DMS79 (cell line): ENCODE results near the gene EGLN1.
"Not testable (repeated sequence)": the region's sequence is repeated elsewhere in the genome, so short reads cannot be mapped to it uniquely, and the experiment has no call there.

ENCODE experiments used
- DNase-seq: peaks from one replicate; lab custom pipeline; 2025; lab: John Stamatoyannopoulos, UW

EGLN1 gene

DNA sequence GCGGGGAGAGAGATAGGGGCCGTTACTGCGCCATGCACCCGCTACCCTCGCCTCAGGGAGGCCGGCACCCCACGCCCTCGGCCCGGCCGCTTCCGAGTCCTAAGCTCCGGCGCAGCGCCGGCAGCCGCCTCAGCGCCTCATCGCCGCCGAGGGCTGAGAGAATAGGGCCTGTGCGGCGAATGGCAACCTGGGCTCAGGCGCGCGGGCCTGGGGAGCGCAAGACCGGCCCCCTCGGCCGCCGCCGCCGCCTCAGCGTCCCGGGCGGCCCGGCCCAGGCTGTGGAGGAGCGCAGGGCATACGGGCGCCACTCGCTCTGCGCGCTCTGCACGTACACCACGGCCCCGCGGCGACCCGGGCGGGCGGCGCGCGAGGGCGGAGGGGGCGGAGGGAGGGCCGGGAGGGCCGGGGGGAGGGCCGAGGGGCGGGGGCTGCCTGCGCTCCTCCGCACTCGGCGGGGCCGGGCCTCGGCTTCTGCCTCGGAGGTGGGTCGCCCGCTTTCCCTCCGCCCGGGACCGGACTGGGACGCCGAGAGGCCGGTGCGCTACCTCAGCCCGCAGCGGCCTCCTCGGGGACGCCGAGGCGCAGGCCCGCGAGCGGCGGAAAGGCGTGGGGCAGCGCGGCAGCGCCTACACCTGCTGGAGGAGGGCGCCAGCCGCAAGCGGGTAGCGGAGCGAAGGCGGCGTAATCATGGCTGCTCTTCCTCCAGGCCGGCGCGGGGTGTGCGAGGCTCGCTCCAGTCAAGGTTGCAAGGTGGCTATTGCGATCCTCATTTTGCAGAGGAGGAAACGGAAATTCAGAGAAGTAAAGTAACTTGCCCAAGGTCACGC is at the start of gene EGLN1:
Gene EGLN1 (minus strand): TSS at position 317 of the 827 bp plus-strand sequence. CDS start 399 bp downstream, outside the sequence.
- peak; percentile 70 for DNase-seq

DNA sequence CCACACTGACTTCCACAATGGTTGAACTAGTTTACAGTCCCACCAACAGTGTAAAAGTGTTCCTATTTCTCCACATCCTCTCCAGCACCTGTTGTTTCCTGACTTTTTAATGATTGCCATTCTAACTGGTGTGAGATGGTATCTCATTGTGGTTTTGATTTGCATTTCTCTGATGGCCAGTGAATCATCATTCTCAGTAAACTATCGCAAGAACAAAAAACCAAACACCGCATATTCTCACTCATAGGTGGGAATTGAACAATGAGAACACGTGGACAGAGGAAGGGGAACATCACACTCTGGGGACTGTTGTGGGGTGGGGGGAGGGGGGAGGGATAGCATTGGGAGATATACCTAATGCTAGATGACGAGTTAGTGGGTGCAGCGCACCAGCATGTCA is 49.4 kb upstream of the EGLN1 start:
- DNase-seq, result not testable (repeated sequence)

DNA sequence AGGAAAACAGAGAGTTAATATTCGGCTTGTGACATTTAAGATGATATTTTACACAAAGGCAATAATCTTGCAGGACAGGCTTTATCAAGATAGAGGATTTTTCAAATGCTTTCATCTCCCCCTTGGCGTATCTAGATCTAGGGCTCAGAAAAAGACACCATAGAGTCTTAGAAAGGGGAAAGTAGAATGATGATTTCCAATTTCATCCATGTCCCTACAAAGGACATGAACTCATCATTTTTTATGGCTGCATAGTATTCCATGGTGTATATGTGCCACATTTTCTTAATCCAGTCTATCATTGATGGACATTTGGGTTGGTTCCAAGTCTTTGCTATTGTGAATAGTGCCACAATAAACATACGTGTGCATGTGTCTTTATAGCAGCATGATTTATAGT is 48.9 kb upstream of the EGLN1 start:
- DNase-seq, result not testable (repeated sequence)

DNA sequence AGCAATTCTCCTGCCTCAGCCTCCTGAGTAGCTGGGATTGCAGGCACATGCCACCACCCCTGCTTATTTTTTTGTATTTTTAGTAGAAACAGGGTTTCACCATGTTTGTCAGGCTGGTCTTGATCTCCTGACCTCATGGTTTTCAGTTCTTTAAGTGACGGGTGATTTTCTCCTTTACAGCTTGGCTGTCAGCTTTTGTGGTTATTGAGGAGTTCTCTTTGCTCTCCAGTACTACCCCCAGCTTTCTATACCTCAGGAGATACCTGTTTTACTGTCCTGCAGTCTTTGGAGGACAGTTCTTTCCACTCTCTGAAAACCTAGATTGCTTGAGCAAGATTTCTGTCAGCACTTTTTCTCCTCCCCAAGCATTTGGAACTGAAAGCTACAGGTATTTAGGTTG is 45.9 kb upstream of the EGLN1 start:
- no peak for DNase-seq

DNA sequence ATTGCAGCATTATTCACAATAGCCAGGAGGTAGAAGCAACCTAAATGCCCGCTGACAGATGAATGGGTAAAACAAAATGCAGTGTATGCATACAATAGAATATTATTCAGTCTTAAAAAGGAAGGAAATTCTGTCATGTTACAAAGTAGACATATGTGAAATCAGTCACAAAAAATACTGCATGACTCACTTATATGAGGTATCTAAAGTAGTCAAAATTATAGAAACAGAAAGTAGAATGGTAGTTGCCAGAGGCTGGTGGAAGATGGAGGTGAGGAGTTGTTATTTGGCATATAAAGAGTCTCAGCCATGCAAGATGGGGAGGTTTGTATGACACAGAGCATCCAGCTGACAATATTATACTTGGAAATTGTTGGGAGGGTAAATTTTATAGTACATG is 43.0 kb upstream of the EGLN1 start:
- no peak for DNase-seq

DNA sequence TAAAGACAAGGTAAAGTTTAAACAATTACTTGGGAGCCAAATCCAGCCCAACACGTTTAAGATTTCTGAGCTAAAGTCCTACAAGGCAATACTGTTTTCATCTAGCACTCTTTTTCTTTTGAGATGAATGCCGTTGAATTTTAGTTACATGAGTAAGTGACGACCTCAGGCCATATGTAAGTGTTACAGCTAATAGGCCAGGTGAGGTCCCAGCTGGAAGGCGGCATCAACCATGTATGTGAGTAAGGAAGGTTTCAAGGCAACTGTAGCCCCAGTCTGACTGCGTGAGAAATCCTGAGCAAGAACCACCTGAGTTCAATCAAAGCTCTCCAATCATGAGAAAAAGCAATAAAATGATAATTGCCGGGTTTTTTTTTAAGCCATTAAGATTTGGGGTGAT is 41.5 kb upstream of the EGLN1 start:
- no peak for DNase-seq

DNA sequence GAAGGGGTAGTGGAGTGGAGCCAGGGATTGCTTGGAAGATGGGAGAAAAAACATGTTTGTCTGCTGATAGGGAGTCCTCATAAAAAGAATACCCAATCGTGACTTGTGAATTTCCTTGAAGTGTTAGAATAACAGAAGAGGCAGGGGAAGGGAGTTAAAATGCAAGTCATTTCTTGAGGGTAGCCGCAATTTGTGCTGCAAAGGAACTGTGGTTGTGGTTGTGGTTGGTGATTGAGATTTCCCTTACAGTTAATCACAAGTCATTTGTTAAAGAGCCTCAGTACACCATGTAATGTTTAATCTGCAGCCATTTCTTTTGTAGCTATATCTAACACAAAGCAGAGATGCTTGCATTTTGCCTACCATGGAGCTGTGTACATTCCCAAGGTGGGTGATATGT is 38.5 kb upstream of the EGLN1 start:
- DNase-seq, result no peak

DNA sequence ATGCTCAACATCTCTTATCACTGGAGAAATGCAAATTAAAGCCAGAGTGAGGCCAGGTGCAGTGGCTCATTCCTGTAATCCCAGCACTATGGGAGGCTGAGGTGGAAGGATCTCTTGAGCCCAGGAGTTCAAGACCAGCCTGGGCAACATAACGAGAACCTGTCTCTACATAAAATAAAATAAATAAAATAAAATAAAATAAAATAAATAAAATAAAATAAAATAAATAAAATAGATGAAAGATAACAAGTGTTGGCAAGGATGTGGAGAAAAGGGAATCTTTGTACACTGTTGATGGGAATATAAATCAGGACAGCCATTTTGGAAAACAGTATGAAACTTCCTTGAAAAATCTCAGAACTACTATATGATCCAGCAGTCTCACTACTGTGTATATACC is 37.4 kb upstream of the EGLN1 start:
- not testable (repeated sequence) for DNase-seq

DNA sequence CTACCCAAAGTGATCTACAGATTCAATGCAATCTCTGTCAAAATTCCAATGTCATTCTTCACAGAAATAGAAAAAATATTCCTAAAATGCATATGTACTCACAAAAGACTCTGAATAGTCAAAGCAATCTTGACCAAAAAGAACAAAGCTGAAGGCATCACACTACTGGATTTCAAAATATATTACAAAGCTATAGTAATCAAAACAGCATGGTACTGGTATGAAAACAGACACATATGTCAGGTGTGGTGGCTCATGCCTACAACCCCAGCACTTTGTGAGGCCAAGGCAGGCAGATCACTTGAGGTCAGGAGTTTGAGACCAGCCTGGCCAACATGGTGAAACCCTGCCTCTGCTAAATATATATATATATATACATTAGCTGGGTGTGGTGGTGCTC is 35.9 kb upstream of the EGLN1 start:
- not testable (repeated sequence) for DNase-seq

DNA sequence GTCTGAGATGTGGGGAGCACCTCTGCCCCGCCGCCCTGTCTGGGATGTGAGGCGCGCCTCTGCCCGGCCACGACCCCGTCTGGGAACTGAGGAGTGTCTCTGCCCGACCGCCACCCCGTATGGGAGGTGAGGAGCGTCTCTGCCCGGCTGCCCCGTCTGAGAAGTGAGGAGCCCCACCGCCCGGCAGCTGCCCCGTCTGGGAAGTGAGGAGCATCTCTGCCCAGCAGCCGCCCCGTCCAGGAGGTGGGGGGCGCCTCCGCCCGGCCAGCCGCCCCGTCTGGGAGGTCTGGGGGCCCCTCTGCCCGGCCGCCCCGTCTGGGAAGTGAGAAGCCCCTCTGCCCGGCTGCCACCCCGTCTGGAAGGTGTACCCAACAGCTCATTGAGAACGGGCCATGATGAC is 32.0 kb upstream of the EGLN1 start:
- not testable (repeated sequence) for DNase-seq

DNA sequence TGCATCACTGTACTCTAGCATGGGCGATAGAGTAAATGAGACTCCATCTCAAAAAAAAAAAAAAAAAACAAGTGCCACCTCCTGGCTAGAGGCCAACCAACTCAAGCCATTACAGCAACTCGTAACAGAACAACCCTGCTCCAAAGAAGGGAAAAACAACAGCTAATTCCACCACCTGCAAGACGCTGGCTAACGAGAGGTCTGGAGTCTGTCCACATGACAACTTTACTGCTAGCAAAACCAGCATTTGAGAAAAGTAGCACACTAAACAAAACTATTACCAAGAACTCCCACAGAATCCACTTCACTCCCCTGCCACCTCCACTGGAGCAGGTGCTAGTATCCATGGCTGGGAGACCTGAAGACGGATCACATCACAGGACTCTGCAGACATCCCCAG is 24.1 kb upstream of the EGLN1 start:
- DNase-seq, result no peak

DNA sequence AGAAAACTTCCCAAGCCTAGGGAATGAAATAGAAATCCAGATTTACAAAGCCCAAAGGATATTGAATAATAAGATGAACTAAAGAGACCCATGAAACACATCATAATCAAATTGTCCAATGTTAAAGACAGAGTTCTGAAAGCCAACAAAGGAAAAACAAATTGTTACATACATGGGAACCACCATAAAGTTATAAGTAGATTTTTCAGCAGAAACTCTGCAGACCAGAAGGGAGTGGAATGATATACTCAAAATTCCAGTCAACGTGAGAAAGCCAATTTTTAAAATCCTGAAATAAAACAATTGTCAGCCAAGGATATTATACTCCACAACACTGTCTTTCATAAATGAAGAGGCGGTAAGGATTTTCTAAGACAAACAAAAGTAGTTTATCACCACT is 22.0 kb upstream of the EGLN1 start:
- DNase-seq, result no peak

DNA sequence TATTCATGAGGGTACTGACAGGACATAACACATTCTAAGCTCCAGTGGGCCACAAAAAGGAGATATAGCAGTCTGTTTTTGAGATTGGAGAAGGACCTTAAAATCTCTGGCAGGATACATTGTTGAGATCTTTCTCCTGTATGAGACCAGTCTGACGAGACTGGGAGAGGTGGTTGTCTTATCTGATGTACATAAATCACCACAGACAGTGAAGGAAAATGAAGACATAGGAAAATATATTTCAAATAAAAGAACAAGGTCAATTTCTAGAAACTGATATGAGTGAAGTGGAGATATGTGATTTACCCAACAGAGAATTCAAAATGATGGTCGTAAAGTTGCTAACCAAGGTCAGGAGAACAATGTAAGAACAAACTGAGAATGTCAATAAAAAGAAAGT is 21.3 kb upstream of the EGLN1 start:
- no peak for DNase-seq

DNA sequence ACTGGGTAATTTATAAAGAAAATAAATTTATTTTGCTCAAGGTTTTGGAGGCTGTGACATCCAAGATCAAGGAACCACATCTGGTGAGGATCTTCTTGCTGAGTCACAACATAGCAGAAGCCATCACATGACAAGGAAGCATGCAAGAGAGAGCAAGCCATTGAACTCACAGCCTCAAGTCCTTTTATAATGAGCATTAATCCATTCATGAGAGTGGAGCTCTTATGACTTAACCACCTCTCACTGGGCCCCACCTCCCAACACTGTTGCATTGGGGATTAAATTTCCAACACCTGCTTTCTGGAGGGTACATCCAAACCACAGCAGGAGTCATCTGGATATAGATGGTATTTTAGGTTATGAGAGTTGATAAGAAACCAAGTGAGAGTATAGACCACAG is 20.6 kb upstream of the EGLN1 start:
- no peak for DNase-seq

DNA sequence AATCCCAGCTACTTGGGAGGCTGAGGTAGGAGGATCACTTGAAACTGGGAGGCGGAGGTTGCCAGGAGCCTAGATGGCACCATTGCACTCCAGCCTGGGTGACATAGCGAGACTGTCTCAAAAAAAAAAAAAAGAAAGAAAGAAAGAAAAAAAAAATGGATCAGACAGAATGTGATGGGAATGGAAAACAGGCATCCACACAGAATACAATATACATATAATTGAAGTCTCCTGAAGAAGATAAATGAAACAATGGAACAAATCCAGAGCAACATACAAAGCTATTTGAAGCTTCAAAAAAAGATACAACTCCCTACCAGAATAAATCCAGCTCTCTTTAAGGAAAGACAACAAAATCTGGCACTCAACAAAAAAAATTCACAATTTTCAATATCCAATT is 10.9 kb upstream of the EGLN1 start:
- no peak for DNase-seq

DNA sequence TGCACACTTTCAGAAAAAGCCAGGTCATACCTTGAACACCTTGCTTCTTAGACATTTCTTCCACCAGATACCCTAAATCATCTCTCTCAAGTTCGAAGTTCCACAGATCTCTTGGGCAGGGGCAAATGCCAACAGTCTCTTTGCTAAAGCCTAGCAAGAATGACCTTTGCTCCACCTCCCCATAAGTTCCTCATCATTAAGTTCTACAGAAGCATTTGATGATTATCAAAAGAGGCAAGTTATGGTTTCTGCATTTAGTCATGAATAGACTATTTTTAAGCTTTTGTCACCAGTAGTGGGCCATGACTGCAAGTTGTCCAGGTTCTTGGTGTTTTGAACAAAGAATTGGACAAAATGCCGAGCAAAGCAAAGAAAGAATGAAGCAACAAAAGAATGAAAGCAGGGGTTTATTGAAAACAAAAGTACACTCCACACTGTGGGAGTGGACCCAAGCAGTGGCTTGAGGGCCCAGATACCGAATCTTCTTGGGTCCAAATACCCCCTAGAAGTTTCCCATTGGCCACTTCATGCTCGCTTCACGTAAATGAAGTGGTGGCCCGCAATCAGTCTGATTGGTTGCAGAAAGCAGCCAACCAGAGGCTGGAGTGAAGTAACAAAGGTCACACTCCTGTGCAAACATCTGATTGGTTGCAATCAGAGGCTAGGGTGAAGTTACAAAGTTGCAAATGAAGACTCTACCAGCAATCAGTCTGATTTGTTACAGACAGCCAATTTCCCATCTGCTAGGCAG is 9.8 kb upstream of the EGLN1 start:
- no peak for DNase-seq

DNA sequence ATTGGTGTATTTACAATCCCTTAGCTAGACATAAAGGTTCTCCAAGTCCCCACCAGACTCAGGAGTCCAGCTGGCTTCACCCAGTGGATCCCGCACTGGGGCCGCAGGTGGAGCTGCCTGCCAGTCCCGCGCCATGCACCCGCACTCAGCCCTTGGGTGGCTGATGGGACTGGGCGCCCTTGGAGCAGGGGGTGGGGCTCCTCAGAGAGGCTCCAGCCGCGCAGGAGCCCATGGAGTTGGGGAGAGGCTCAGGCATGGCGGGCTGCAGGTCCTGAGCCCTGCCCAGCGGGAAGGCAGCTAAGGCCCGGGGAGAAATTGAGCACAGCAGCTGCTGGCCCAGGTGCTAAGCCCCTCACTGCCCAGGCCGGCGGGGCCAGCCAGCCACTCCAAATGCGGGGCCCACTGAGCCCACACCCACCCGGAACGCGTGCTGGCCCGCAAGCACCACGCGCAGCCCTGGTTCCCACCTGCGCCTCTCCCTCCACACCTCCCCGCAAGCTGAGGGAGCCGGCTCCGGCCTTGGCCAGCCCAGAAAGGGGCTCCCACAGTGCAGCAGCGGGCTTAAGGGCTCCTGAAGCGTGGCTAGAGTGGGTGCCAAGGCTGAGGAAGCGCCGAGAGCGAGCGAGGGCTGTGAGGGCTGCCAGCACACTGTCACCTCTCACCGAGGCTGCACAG is 8.7 kb upstream of the EGLN1 start:
- not testable (repeated sequence) for DNase-seq

DNA sequence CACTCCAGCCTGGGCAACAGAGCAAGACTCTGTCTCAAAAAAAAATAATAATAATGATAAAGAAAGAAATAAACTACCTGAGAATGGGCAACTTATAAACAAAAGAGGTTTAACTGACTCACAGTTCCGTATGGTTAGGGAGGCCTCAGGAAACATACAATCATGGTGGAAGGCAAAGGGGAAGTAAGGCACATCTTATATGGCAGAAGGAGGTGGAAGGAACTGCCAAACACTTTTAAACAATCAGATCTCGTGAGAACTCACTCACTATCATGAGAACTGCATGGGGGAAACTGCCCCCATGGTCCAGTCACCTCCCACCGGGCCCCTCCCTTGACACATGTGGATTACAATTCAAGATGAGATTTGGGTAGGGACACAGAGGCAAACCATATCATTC is 6.3 kb upstream of the EGLN1 start:
- no peak for DNase-seq

DNA sequence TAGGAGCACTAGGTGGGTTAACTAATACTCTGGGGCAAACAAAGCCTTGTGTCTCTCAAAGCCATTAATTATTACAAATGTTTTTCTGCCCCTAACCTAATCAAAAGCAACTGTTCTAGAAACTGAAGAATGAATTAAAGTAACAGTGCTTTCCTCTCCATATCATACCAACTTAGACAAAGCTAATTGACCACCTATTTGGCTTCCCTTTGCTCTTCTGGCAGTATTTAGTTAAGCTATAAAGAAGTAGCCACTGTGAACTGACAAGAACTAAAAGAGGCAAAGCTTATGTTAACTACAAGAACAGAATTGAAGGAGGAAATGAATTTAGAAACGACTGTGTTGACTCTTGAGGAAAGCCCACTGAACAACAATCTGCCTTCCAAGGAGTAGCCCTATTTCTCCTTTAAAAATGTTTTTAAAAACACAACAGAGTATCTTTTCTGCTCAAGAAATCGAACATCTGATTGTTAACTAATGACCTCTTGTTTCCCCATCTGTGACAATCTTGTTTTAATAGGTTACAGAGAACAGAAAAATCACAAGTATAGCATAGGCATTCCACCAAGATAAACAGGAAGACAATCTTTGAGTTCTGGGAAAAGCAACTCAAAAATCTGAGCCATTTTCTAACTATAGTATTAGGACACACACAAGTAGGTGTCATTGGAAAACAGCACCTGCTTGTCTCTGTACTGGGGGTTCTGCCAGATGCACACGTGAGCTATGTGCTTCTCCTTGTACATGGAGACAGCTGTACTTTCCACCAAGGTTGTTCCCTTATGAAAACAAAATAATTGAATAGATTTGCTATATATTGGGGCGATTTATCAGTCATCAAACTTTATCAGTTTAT is 3.1 kb upstream of the EGLN1 start:
- no peak for DNase-seq

DNA sequence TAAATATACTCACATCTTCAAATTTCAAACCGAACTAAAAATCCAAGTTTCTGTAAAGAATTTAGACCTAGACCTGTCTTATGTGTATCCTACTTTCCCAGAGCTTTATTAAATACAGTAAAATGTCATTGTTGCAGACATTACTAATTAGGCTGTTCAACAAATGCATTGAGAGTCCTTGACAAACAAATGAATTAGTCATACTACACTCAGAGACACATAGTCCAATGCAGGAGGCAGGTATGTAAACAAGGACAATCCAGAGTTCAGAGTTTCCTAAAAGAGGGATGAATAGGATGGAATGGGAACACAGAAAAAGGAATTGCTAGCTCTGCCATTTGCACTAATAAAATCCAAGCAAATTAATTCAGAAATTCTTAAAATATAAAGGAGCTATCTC is 1.6 kb upstream of the EGLN1 start:
- no peak for DNase-seq

DNA sequence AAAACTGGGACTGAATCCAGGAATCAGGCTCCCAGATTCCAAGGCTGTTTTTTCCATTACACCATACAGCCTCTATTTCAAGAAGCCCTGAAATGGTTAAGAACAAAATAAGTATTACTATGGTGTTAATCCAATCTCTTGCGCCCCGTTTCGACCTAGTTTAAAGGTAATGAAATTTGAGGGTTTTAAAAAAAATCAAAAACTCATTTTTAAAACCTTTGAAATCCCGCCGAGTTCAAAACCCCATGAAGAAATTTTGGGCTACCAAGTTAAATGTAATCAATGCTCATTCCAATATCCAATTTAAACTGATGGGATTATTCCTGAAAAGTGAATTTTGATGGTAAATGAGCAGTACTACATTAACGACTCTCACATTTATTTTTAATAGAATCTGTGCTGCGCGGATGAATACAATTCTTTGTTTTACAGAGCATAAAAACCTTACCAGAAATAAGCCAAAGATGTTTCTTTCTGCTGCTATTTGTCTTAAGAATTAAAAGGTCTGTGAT is 767 bp upstream of the EGLN1 start:
- DNase-seq, result no peak

DNA sequence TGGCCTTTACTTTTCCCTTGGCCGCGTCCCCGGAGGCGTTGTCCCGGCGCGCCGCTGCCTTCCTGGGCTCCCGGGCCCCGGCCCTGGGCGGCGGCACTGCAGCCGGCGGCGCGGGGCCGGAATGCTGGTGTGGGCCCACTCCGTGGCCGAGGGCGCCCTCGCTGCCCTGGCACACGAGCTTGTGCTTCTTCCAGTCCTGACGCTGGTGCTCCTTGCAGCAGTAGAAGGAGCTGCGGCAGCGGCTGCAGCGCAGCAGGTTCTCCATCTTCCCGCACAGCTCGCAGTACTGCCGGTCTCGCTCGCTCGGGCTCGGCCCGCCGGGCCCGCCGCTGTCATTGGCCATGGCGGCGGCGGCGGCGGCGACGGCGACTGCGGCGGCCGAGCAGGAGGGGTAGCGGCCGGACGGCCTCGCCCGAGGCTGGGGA is 529 bp downstream of the EGLN1 start:
- no peak for DNase-seq
